CD4-positive, alpha-beta T cell treated with Interferon gamma for 1 hour (primary cell): ENCODE measurements around the gene DCUN1D3.
"Not testable (repeated sequence)": the region's sequence is repeated elsewhere in the genome, so short reads cannot be mapped to it uniquely, and the experiment has no call there.

Experiments
- DNase-seq: peaks from one replicate; pipeline ENCODE4 v3.0.0-alpha.2; 2020

DCUN1D3 gene

GRCh38 chr16:20821682-20822081, 78.5 kb downstream of the DCUN1D3 start:
- no peak for DNase-seq

GRCh38 chr16:20818929-20819585, 81.1 kb downstream of the DCUN1D3 start:
- no peak for DNase-seq

- DNase-seq = no peak
Measured at GRCh38 chr16:20814784-20815183, 85.4 kb downstream of the DCUN1D3 start.

GRCh38 chr16:20812510-20812909, 87.6 kb downstream of the DCUN1D3 start:
- DNase-seq = no peak

- no peak for DNase-seq
Measured at GRCh38 chr16:20811889-20812439, 88.2 kb downstream of the DCUN1D3 start.

GRCh38 chr16:20807862-20808261, 92.3 kb downstream of the DCUN1D3 start:
- DNase-seq = no peak

GRCh38 chr16:20806168-20807050, 93.7 kb downstream of the DCUN1D3 start, which contains the start of the genes ERI2 and REXO5:
TSS of gene ERI2 (minus strand) at chr16:20806472. CDS start at chr16:20806430, 42 bp downstream.
TSS of gene REXO5 (plus strand) at chr16:20806527. CDS start at chr16:20806954, 427 bp downstream.
- DNase-seq = peak; percentile 76

- not testable (repeated sequence) for DNase-seq
Measured at GRCh38 chr16:20805684-20806167, 94.4 kb downstream of the DCUN1D3 start.
